GM12878 (cell line): ENCODE data around the gene FOXP4. TPM values are rescaled to one million over a fixed set of nuclear protein-coding genes. Genes with fewer than 3 reads are reported as not detected.

Source experiments
- ATAC-seq: fragments of 200-7000 bp; cut with Tn5 transposase; 3 replicates; pipeline ENCODE4 v1.9.1; 2020; ENCODE audit warnings: mild to moderate bottlenecking, moderate library complexity
- BruUV-seq: library from RNA; stranded (reverse); fragments of 400-500 nt; replicated peaks from 2 replicates; lab custom pipeline; 2021; lab: Mats Ljungman, UMichigan
- CTCF ChIA-PET: fragments of 300-600 bp; sonication (Branson Sonifier 250); formaldehyde crosslinking; extraction: SDS; loops from one replicate; lab custom pipeline; 2021; ENCODE audit warnings: inconsistent platforms; lab: Yijun Ruan, JAX
- POLR2A ChIA-PET: fragments of 350-600 bp; formaldehyde crosslinking; extraction: SDS; loops from one replicate; lab custom pipeline; 2021; ENCODE audit warnings: inconsistent platforms; lab: Charles Lee
- RAD21 ChIA-PET: fragments of 300-600 bp; sonication (Branson Sonifier 250); formaldehyde crosslinking; loops from one replicate; lab custom pipeline; 2023; ENCODE audit warnings: antibody characterized with exemption; ENCODE audit not compliant: unreplicated experiment; lab: Charles Lee
- SMC1A ChIA-PET: fragments of 300-600 bp; sonication (Branson Sonifier 250); formaldehyde crosslinking; loops from one replicate; lab custom pipeline; 2023; ENCODE audit not compliant: unreplicated experiment, uncharacterized antibody; lab: Charles Lee
- DNase-seq: peaks from one replicate; pipeline ENCODE4 v3.0.0-alpha.2; 2011; ENCODE audit warnings: low read depth, low spot score
- FAIRE-seq: peaks from 3 replicates; lab custom pipeline; 2011; peaks lifted over from hg19 to GRCh38; lab: Jason Lieb, UNC
- H2AFZ ChIP-seq: 2 replicates; pipeline ENCODE4 v1.6.0; 2011; ENCODE audit warnings: low read depth, low read length, control low read depth; ENCODE audit not compliant: control insufficient read depth
- H3K27ac ChIP-seq: 2 replicates; pipeline ENCODE4 v1.5.1; 2011; ENCODE audit warnings: control low read depth; ENCODE audit not compliant: control insufficient read depth, insufficient read depth
- H3K27me3 ChIP-seq, 2 experiments: replicated peaks in 1 of 2; 2 replicates each; pipeline versions ENCODE4 v1.6.0 to v1.6.1; 2011; ENCODE audit warnings: low read length in 1 of 2; ENCODE audit not compliant: control insufficient read depth in 2 of 2, insufficient read depth in 2 of 2
- H3K36me3 ChIP-seq, 2 experiments: 2 replicates each; pipeline ENCODE4 v1.5.1; 2011; ENCODE audit warnings: low read length in 1 of 2; ENCODE audit not compliant: control insufficient read depth in 2 of 2, insufficient read depth in 2 of 2
- H3K4me1 ChIP-seq: 2 replicates; pipeline ENCODE4 v1.6.1; 2011; ENCODE audit warnings: mild to moderate bottlenecking, low read length, moderate library complexity, mixed read lengths; ENCODE audit not compliant: control insufficient read depth, insufficient read depth
- H3K4me2 ChIP-seq: 2 replicates; pipeline ENCODE4 v1.6.0; 2011; ENCODE audit warnings: control low read depth; ENCODE audit not compliant: control insufficient read depth, insufficient read depth
- H3K4me3 ChIP-seq: fragments of 200-600 bp; sonication (generic); 2 replicates; pipeline ENCODE4 v1.5.1; 2016
- H3K79me2 ChIP-seq: 2 replicates; pipeline ENCODE4 v1.6.0; 2011; ENCODE audit warnings: low read length; ENCODE audit not compliant: control insufficient read depth, insufficient read depth
- H3K9ac ChIP-seq: 2 replicates; pipeline ENCODE4 v1.8.0; 2011; ENCODE audit warnings: low read length, control low read depth, mixed read lengths; ENCODE audit not compliant: control insufficient read depth, insufficient read depth
- H3K9me3 ChIP-seq: replicated peaks from 3 replicates; pipeline ENCODE4 v1.5.1; 2011; ENCODE audit warnings: mild to moderate bottlenecking, low read length; ENCODE audit not compliant: control insufficient read depth, insufficient read depth
- H4K20me1 ChIP-seq: 2 replicates; pipeline ENCODE4 v1.6.0; 2011; ENCODE audit not compliant: control insufficient read depth, insufficient read depth
- SREBF2 ChIP-seq: IDR thresholded peaks from 2 replicates; pipeline ENCODE4 v1.6.1; 2012; ENCODE audit warnings: mild to moderate bottlenecking, low read length
- WGBS: methylation state at CpG from one replicate; pipeline ENCODE4 v1.1.6; 2016; ENCODE audit warnings: low lambda C conversion rate; ENCODE audit not compliant: insufficient replicate concordance, insufficient coverage; ENCODE audit errors: missing lambda C conversion rate; 5-methylcytosine and 5-hydroxymethylcytosine counted together
- in situ Hi-C: fragments of 300-500 bp; cut with MboI; formaldehyde crosslinking; loops from 9 replicates; pipeline ENCODE4 v1.14.3; 2018; ENCODE audit warnings: mixed read lengths
- intact Hi-C: fragments of 100-400 bp; cut with micrococcal nuclease; formaldehyde crosslinking; loops from one replicate; pipeline ENCODE4 v1.14.2; 2022; ENCODE audit not compliant: unreplicated experiment
- polyA plus RNA-seq, 11 experiments: library from polyadenylated mRNA; depleted of rRNA in 4 of 11; unstranded in 6 of 11; stranded (reverse) in 5 of 11; fragments of >200 nt; fragmentation: Nextera tagmentation in 4 of 11; fragmentation: Illumina TruSeq in 1 of 11; extraction: Ambion mirVana in 4 of 11; extraction: Trizol in 1 of 11; gene quantifications; 1 replicate in 1 of 11; 2 replicates in 10 of 11; pipeline versions ENCODE4 v1.2.1 to v1.2.3, GENCODE V29; 2011 to 2016; ENCODE audit warnings: inconsistent platforms in 2 of 11, missing spikeins in 2 of 11, low read depth in 1 of 11
- total RNA-seq, 4 experiments: library from RNA; depleted of rRNA in 3 of 4; stranded (reverse); fragments of >200 nt in 3 of 4; fragmentation: Illumina TruSeq in 1 of 4; extraction: Trizol in 1 of 4; gene quantifications; 2 replicates each; pipeline versions ENCODE4 v1.2.1 to v1.2.3, GENCODE V29; 2013 to 2021
- TF ChIP-seq, protein P1 (sequence below): fragments of 450-650 bp; IDR thresholded peaks from 2 replicates; pipeline ENCODE4 v1.6.1; 2018; ENCODE audit warnings: borderline replicate concordance, mild to moderate bottlenecking; ENCODE audit not compliant: partially characterized antibody

The FOXP4 gene
- total and polyA plus RNA-seq, 10 of the 15 experiments (the other 5 are each of a cell fraction or from before 2014, with no cell fraction given) = 0.31 to 46.1 (median 2.3) TPM

DNA sequence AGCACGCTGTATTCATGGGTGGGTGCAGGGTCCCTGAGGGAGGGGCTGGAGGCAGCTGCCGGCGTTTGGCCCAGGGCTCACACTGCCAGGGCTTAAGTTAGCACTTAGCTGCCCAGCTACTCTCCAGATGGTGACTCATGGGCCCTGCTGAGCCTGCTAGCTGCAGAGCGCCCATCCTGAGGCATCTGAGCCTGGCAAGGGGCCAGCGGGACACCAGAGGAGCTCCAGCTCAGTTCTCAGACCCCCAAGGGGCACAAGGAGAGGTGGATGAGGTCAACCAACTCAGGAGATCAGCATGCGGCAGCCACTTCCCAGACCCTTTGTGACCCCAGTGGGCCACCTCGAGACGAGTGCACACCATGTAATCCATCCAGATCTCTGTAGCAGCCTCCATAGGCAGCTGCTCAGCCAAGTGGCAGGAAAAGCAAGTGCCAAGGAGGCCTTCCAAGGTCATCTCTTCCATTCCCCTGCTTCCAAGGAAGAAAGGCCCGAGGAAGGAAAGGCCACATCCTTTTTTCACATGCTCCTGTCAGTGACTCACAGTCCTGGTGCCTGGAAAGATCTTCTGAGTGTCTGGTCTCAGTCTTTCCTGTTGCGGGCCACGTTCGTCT is 35.3 kb downstream of the FOXP4 start (continued):
- TF ChIP-seq, protein P1, sequence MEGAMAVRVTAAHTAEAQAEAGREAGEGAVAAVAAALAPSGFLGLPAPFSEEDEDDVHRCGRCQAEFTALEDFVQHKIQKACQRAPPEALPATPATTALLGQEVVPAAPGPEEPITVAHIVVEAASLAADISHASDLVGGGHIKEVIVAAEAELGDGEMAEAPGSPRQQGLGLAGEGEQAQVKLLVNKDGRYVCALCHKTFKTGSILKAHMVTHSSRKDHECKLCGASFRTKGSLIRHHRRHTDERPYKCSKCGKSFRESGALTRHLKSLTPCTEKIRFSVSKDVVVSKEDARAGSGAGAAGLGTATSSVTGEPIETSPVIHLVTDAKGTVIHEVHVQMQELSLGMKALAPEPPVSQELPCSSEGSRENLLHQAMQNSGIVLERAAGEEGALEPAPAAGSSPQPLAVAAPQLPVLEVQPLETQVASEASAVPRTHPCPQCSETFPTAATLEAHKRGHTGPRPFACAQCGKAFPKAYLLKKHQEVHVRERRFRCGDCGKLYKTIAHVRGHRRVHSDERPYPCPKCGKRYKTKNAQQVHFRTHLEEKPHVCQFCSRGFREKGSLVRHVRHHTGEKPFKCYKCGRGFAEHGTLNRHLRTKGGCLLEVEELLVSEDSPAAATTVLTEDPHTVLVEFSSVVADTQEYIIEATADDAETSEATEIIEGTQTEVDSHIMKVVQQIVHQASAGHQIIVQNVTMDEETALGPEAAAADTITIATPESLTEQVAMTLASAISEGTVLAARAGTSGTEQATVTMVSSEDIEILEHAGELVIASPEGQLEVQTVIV = no peak

DNA sequence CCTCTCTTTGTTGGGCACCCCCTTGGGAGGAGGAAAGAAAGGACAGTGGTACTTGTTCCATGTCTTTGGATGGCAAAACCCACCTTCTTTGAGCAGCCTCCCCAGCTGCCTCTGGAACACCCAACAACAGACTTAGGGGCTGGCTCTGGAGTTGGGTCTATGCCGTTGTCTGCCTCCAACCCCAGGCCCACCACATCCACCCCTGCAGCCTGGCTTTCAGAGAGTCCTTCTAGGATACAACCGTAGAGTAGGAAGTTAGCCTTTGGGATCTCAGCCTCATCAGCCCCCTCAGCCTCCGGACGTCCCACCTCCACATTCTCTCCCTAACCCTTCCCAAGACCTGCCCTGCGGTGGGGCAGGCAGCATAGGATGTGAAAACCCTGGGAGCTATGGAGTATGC is 36.4 kb downstream of the FOXP4 start:
- intact Hi-C loops (no loop called here), in situ Hi-C loops (no loop called here)

More for the DNA sequence above, 36.4 kb downstream of the FOXP4 start:
- H3K9ac ChIP-seq = no peak overlapping the region
- H2AFZ ChIP-seq = no peak overlapping the region
- no peak overlapping the region for H3K27ac ChIP-seq
- no peaks in the 10 kb centered on the region for H3K9me3 ChIP-seq
- ChIA-PET POLR2A (interaction anchor here (0.5 kb wide), 1 partner anchor 102 kb away, joined by 5 read pairs; no protein-coding TSS in a partner anchor), CTCF (interaction anchor here (1.0 to 1.8 kb wide), 4 partner anchors 9 to 215 kb away, joined by 3 to 5 read pairs (median 4); no protein-coding TSS in a partner anchor), SMC1A (no interaction called here), RAD21 (no interaction called here)
- no peak for TF ChIP-seq SREBF2
- H3K4me1 ChIP-seq = no peaks in the 10 kb centered on the region
- no TSS peak for BruUV-seq
- H3K36me3 ChIP-seq = peaks cover 3 to 10% of the 10 kb centered on the region in 2 experiments; a peak in 3 of 4 replicates
- no peaks in the 10 kb centered on the region for H3K27me3 ChIP-seq
- H4K20me1 ChIP-seq = no peaks in the 10 kb centered on the region
- FAIRE-seq (no peak), DNase-seq (no peak), ATAC-seq (no peak)
- WGBS = 95% methylated on average over 5 of the region's 5 CpGs
- H3K79me2 ChIP-seq = no peaks in the 10 kb centered on the region
- H3K4me2 ChIP-seq = no peak overlapping the region
- no peak overlapping the region for H3K4me3 ChIP-seq
